Common myeloid progenitor, CD34-positive (primary cell): ENCODE results near the gene IMMP2L.
"Not testable (repeated sequence)": the region's sequence is repeated elsewhere in the genome, so short reads cannot be mapped to it uniquely, and the experiment has no call there.

Experiments
- CTCF ChIA-PET: fragments of 350-600 bp; sonication (Branson Sonifier 250); formaldehyde crosslinking; loops from one replicate; lab custom pipeline; 2021; ENCODE audit warnings: antibody characterized with exemption; lab: Charles Lee
- POLR2A ChIA-PET: fragments of 350-600 bp; sonication (Branson Sonifier 250); formaldehyde crosslinking; loops from one replicate; lab custom pipeline; 2021; ENCODE audit warnings: antibody characterized with exemption; lab: Charles Lee
- DNase-seq, 3 donors: peaks; one replicate each; pipeline versions ENCODE4 v3.0.0 to v3.0.0-alpha.2; 2013
- H3K27ac ChIP-seq, 2 experiments: 1 replicate in 1 of 2; 2 replicates in 1 of 2; pipeline ENCODE4 v1.7.0; 2013; ENCODE audit warnings: inconsistent platforms in 2 of 2, low read length in 2 of 2, mild to moderate bottlenecking in 2 of 2, low read depth in 1 of 2, moderate library complexity in 1 of 2; ENCODE audit not compliant: severe bottlenecking in 2 of 2, insufficient read depth in 1 of 2, poor library complexity in 1 of 2
- H3K27me3 ChIP-seq, 5 experiments: replicated peaks in 2 of 5; 1 replicate in 3 of 5; 2 replicates in 2 of 5; pipeline versions ENCODE4 v1.6.1 to v1.7.0; 2013; ENCODE audit warnings: low read length in 4 of 5, mild to moderate bottlenecking in 2 of 5, moderate library complexity in 2 of 5, inconsistent platforms in 1 of 5; ENCODE audit not compliant: insufficient read depth in 5 of 5, control insufficient read depth in 4 of 5
- H3K36me3 ChIP-seq, 4 experiments: 1 replicate in 2 of 4; 2 replicates in 2 of 4; pipeline versions ENCODE4 v1.6.1 to v1.7.0; 2013; ENCODE audit warnings: low read length in 3 of 4, control low read depth in 1 of 4, mild to moderate bottlenecking in 1 of 4; ENCODE audit not compliant: control insufficient read depth in 4 of 4, insufficient read depth in 4 of 4
- H3K4me1 ChIP-seq, 4 experiments: 1 replicate in 3 of 4; 2 replicates in 1 of 4; pipeline versions ENCODE4 v1.6.1 to v1.7.1; 2013; ENCODE audit warnings: low read length in 3 of 4, mild to moderate bottlenecking in 3 of 4, control low read depth in 1 of 4, inconsistent platforms in 1 of 4, moderate library complexity in 1 of 4; ENCODE audit not compliant: control insufficient read depth in 4 of 4, insufficient read depth in 4 of 4; ENCODE audit errors: control extremely low read depth in 1 of 4
- H3K4me3 ChIP-seq, 7 experiments: 1 replicate in 4 of 7; 2 replicates in 3 of 7; pipeline versions ENCODE4 v1.5.1 to v1.7.0; 2013; ENCODE audit warnings: mild to moderate bottlenecking in 7 of 7, low read length in 6 of 7, moderate library complexity in 6 of 7, inconsistent platforms in 2 of 7, low read depth in 2 of 7, control low read depth in 1 of 7; ENCODE audit not compliant: insufficient read depth in 4 of 7, control insufficient read depth in 1 of 7; ENCODE audit errors: extremely low read depth in 1 of 7
- H3K9me3 ChIP-seq, 5 experiments: 1 replicate in 4 of 5; 2 replicates in 1 of 5; pipeline versions ENCODE4 v1.6.1 to v1.7.1; 2013; ENCODE audit warnings: low read length in 4 of 5, mild to moderate bottlenecking in 2 of 5, inconsistent platforms in 1 of 5, low read depth in 1 of 5, moderate library complexity in 1 of 5; ENCODE audit not compliant: control insufficient read depth in 4 of 5, insufficient read depth in 2 of 5; ENCODE audit errors: control extremely low read depth in 1 of 5
- WGBS: methylation state at CpG from one replicate; pipeline ENCODE4 v1.1.5; 2013; ENCODE audit not compliant: insufficient coverage; 5-methylcytosine and 5-hydroxymethylcytosine counted together

Gene IMMP2L

DNA sequence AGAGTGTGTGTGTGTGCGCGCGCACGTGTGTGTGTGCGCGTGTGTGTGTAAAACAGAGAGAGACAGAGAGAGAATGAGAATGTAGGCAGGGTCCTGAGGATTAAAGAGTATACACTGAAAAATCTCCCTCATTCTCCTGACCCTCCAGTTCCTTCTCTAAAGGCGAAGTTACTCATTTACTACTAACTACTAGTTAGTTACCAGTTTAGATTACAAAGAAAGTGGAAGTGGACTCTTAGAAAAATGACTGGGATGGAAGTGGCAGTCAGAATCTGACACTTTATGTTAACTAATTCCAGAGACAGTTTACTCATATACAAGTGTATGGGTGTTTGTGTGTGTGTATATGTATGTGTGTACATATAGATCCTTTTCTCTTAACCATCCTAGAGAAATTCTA lies 617.8 kb downstream of the IMMP2L start:
- no peak for DNase-seq
- Histone ChIP-seq H3K36me3 (no peaks in the 10 kb centered on the region), H3K27me3 (no peaks in the 10 kb centered on the region), H3K9me3 (no peaks in the 10 kb centered on the region), H3K27ac (no peak overlapping the region), H3K4me1 (peaks cover 0 to 3% (median 0%) of the 10 kb centered on the region in 4 experiments), H3K4me3 (no peak overlapping the region)
- POLR2A ChIA-PET, result no interaction called here
- CTCF ChIA-PET, result interaction anchor here (1.0 kb wide), 1 partner anchor 24 kb away, joined by 3 read pairs; no protein-coding TSS in a partner anchor
- WGBS, result no CpG with 5 or more reads among the region's 7 CpGs

DNA sequence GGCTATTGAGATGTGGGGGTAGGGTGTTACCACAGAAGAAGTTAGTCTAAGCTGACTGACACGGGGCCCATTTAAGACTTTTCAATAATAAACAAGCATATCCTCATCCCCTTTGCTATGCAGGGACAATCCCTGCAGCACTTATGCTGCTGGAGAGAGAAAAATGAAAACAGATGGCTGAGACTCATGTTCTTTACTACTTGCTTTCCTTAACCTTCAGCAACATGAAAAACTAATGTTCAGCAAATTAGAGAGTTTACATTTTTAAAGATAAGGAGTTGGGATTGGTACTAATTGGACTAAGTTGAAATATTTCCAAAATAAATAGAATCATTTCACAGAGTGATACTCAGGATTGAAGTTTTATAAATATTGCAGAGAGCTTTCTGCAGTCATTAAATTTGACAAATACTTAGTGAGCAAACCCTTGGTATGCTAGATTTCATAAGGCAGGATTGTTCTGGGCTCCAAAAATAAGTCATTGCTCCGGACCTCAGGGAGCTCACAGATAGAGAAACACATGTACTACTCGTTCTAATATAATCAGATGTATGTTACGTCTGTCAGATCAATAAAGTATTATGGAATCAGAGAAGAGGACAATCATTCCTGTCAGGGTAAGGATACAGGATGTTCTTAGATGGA lies 618.5 kb downstream of the IMMP2L start:
- Histone ChIP-seq H3K27me3 (no peaks in the 10 kb centered on the region), H3K27ac (no peak overlapping the region), H3K4me3 (no peak overlapping the region), H3K9me3 (no peaks in the 10 kb centered on the region), H3K4me1 (peaks cover 0 to 3% (median 0%) of the 10 kb centered on the region in 4 experiments), H3K36me3 (no peaks in the 10 kb centered on the region)
- DNase-seq, result no peak
- ChIA-PET CTCF (interaction anchor here (1.0 kb wide), 1 partner anchor 23 kb away, joined by 3 read pairs; no protein-coding TSS in a partner anchor), POLR2A (no interaction called here)
- 100% methylated on average over 1 of the region's 4 CpGs for WGBS

DNA sequence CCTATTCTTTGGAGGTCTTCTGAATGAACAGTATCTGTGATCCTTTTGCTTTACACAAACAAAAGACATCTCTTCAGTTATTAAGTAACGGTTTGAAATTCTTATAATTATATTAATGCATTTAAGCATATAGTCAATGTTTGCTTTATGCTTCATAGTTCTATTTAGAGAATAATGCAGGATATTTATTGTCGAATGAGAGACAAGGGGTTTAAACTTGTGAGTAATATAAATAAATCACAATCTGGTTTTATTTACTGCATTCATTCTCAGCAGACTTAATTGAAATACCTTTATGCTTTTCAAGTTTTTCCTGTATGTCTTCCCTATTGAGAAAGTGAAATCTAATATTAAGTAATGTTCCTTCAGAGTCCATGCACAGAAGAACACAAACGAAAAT lies 620.9 kb downstream of the IMMP2L start:
- WGBS, result no CpG with 5 or more reads among the region's 3 CpGs
- Histone ChIP-seq H3K27ac (no peak overlapping the region), H3K4me3 (no peak overlapping the region), H3K27me3 (no peaks in the 10 kb centered on the region), H3K9me3 (no peaks in the 10 kb centered on the region), H3K4me1 (peaks cover 0 to 3% (median 0%) of the 10 kb centered on the region in 4 experiments), H3K36me3 (no peaks in the 10 kb centered on the region)
- POLR2A ChIA-PET, result no interaction called here
- no peak for DNase-seq
- CTCF ChIA-PET, result no interaction called here

DNA sequence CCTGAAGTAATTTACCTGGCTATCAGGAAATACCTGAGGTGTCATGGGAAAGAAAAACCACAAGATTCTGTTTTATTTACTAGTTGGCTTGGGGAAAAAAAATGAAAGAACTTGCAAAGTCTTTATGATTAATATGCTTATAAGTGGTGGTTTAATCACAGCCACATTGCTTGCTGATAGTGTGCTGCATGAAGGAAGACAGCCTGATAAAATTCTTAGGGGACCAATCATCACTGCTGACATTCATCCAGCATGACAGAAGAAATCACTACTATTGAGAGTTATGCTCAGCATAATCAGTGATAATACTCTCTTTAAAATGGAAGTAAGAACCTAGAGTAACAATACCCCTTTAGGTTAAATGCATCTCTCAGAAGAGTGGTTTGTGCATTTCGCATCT lies 621.5 kb downstream of the IMMP2L start:
- no peak overlapping the region for H3K4me3 ChIP-seq
- no peak for DNase-seq
- H3K27me3 ChIP-seq, result no peaks in the 10 kb centered on the region
- no CpG with 5 or more reads among the region's 1 CpG for WGBS
- ChIA-PET POLR2A (no interaction called here), CTCF (no interaction called here)
- H3K27ac ChIP-seq, result no peak overlapping the region
- no peaks in the 10 kb centered on the region for H3K36me3 ChIP-seq
- H3K4me1 ChIP-seq, result peaks cover 0 to 3% (median 0%) of the 10 kb centered on the region in 4 experiments
- H3K9me3 ChIP-seq, result no peaks in the 10 kb centered on the region

DNA sequence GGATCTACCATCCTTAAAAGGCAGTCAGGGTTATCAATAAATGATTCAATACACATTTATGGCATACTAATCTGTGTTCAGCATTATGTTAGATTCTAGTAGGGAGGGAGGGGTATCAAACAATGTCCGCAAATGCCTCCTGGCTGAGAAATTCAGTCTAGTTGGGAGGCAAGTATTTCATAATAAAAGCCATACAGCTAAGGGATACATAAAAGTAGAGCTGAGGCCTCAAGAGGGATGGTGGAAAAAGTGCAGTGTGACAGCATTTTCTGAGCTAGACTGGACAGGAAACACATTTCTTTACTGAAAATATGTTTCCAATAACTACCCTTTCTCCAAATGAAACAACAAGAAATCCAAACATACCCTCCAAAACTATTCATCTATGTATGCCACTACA lies 624.1 kb downstream of the IMMP2L start:
- Histone ChIP-seq H3K27ac (no peak overlapping the region), H3K4me3 (no peak overlapping the region), H3K36me3 (no peaks in the 10 kb centered on the region), H3K9me3 (no peaks in the 10 kb centered on the region), H3K27me3 (no peaks in the 10 kb centered on the region), H3K4me1 (no peaks in the 10 kb centered on the region)
- CTCF ChIA-PET, result interaction anchor here (1.2 kb wide), 1 partner anchor 40 kb away, joined by 3 read pairs; no protein-coding TSS in a partner anchor
- no CpG with 5 or more reads among the region's 1 CpG for WGBS
- POLR2A ChIA-PET, result interaction anchor here (0.6 kb wide), 1 partner anchor 30 kb away, joined by 3 read pairs; no protein-coding TSS in a partner anchor
- no peak for DNase-seq

DNA sequence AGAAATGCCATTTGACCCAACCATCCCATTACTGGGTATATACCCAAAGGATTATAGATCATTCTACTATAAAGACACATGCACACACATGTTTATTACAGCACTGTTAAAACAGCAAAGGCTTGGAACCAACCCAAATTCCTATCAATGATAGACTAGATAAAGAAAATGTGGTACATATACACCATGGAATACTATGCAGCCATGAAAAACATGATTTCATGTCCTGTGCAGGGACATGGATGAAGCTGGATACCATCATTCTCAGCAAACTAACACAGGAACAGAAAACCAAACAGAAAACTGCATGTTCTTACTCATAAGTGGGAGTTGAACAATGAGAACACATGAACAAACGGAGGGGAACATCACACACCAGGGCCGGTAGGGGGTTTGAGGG lies 625.6 kb downstream of the IMMP2L start:
- H3K27me3 ChIP-seq, H3K27ac ChIP-seq, H3K4me1 ChIP-seq, H3K36me3 ChIP-seq, CTCF ChIA-PET, H3K4me3 ChIP-seq, H3K9me3 ChIP-seq, POLR2A ChIA-PET, DNase-seq: not testable (repeated sequence)
- 100% methylated on average over 2 of the region's 2 CpGs for WGBS

DNA sequence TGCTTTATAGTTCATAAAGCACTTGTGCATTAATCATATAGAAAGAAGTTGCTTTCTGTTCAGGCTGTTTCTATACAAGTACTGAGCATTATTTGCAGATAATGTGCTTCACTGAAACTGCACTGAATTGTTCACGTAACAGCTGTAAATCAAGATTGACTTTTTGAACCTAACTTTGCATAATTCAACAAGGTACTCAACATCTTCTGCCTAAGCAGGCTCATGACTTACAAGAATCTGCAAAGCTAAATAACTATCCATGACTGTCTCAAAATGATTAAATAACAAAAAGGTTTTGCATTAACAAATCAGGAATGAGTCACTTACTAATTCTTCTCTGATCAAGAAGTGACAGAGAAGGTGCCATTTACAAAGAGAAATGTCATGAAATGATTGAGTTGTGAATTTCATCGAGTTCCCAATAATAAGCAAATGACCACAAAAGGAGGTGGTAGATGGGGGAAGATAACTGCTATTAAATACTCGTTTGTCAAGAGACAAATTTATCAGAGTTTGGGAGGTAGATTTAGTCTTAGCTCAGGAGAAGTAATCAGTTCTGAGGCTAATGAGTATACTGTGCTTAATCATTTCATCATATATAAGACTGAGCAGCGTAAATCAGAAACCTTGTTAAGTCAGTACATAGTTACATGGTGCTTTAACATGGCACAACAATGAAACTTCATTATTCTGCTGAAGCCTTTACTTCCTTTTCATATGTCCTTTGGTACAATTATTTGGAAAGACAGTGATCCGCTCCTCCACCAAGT lies 632.6 kb downstream of the IMMP2L start:
- Histone ChIP-seq H3K4me1 (peaks cover 0 to 4% (median 2%) of the 10 kb centered on the region in 4 experiments), H3K9me3 (no peaks in the 10 kb centered on the region), H3K4me3 (no peak overlapping the region), H3K27ac (no peak overlapping the region), H3K36me3 (no peaks in the 10 kb centered on the region), H3K27me3 (no peaks in the 10 kb centered on the region)
- 88% methylated on average over 1 of the region's 5 CpGs for WGBS
- POLR2A ChIA-PET, result no interaction called here
- no peak for DNase-seq
- CTCF ChIA-PET, result no interaction called here
